ENCODE data around the gene CRCP.

DNA sequence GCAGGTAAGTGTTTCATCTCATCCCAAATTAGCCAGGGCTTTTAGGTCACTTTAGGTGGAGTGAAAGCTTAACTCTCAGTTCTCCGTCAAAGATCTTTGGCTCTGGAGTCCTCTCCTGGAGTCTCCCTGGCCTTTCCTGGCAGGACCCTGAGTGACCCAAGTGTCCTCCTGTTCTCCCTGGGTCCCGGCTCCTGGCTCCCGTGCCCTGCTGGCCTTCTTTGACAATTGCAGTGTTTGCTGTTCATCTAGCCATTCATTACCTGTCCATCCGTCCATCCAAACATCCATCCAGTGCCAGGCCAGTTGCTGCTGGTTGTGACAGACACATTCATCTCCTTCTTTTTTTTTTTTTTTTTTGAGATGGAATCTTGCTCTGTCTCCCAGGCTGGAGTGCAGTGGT lies 84.3 kb downstream of the CRCP start:
- TF ChIP-seq, protein P1, sequence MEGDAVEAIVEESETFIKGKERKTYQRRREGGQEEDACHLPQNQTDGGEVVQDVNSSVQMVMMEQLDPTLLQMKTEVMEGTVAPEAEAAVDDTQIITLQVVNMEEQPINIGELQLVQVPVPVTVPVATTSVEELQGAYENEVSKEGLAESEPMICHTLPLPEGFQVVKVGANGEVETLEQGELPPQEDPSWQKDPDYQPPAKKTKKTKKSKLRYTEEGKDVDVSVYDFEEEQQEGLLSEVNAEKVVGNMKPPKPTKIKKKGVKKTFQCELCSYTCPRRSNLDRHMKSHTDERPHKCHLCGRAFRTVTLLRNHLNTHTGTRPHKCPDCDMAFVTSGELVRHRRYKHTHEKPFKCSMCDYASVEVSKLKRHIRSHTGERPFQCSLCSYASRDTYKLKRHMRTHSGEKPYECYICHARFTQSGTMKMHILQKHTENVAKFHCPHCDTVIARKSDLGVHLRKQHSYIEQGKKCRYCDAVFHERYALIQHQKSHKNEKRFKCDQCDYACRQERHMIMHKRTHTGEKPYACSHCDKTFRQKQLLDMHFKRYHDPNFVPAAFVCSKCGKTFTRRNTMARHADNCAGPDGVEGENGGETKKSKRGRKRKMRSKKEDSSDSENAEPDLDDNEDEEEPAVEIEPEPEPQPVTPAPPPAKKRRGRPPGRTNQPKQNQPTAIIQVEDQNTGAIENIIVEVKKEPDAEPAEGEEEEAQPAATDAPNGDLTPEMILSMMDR (conservative IDR thresholded peaks at IDR 0.05): no peak
- no peak for TF ChIP-seq EZH2 (IDR thresholded peaks at IDR 0.05; ENCODE audit: low read depth)

All from PC-9 (cell line).